Measurements from ENCODE around the gene CHRNA4. TPM values are rescaled to one million over a fixed set of nuclear protein-coding genes. Genes with fewer than 3 reads are reported as not detected.

The CHRNA4 gene
- total RNA-seq, 1 experiment from 2014 or later, result not detected

DNA sequence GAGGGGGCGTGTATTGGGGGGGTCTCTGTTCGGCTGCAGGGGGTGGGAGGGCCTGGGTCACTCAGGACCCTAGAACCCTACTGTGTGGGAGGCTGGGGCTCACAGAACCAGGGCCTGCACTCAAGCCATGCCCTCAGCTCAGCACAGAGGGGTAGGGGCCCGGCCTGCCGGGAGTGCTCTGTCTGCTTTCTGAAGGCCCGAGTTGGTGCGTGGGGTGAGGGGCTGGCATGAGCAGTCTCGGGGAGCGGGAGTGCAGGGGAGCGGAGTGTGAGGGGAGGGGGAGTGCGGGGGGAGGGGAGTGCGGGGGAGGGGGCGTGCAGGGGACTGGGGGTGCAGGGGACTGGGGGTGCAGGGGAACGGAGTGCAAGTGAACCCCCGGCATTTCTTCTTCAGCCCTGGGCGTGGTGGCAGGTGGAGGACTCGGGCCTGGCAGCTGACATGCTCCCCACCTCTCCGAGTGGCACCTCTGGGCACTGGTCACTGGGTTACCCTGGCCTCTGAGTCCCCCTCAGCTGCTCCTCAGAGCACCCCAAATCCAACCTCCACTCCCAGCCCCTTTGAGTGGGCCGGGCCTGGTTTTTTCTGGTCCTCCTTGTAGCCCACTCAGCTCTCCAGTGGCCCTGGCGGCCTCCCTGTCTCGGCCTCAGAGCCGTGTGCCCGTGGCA, 67.1 kb downstream of the CHRNA4 start:
- DNase-seq (ENCODE audit: low spot score), result no peak

DNA sequence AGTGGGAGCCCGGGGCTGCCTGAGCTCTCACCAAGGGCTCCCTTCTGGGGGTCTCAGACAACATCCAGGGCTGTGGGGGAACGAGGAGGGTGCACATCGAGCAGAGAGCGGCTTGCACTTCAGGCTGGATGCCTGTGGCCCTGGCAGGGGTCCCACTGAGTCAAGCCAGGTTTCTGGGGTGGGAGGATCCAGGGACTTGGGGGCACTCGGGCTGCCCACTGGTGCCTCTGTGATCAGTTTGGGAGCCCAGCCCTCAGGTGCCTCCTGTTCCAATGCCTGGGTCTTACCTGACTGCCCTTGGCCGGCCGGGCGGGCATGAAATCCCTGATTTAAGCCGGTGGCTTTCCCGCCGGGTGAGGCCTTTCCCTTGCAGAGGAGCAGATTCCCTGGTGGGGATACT, 67.7 kb downstream of the CHRNA4 start:
- no peak for DNase-seq (ENCODE audit: low spot score)

Small RNA genes lying within 50 kb of the gene (small RNA-seq; reads per million reads assigned to genes)
- not detected for gene RNU6-994P

Other genes starting within 250 kb of the CHRNA4 start
- gene YTHDF1, start 145.2 kb downstream of the CHRNA4 start, total RNA-seq (2014; rRNA removed; shearing (Covaris generic)), result 47.2 and 53.6 TPM in 2 replicates
- 1.3 and 2.7 TPM in 2 replicates for gene BIRC7, start 125.4 kb downstream of the CHRNA4 start, total RNA-seq (2014; rRNA removed; shearing (Covaris generic))
- not detected in 2 replicates for gene NKAIN4, start 106.9 kb downstream of the CHRNA4 start, total RNA-seq (2014; rRNA removed; shearing (Covaris generic))
- gene ARFGAP1, start 88.5 kb downstream of the CHRNA4 start, total RNA-seq (2014; rRNA removed; shearing (Covaris generic)), result 142 and 150 TPM in 2 replicates
- gene COL20A1, start 68.2 kb downstream of the CHRNA4 start, total RNA-seq (2014; rRNA removed; shearing (Covaris generic)), result 0.08 and 0.33 TPM in 2 replicates
- 0.08 and 0.13 TPM in 2 replicates for gene KCNQ2, start 111.3 kb upstream of the CHRNA4 start, total RNA-seq (2014; rRNA removed; shearing (Covaris generic))
- gene EEF1A2, start 137.7 kb upstream of the CHRNA4 start, total RNA-seq (2014; rRNA removed; shearing (Covaris generic)), result 29.8 and 38.0 TPM in 2 replicates
- 384 and 468 TPM in 2 replicates for gene PPDPF, start 159.4 kb upstream of the CHRNA4 start, total RNA-seq (2014; rRNA removed; shearing (Covaris generic))
- 26.3 and 31.1 TPM in 2 replicates for gene PTK6, start 176.0 kb upstream of the CHRNA4 start, total RNA-seq (2014; rRNA removed; shearing (Covaris generic))
- gene SRMS, start 186.4 kb upstream of the CHRNA4 start, total RNA-seq (2014; rRNA removed; shearing (Covaris generic)), result 0.13 TPM in 1 of 2 replicates, not detected in the other
- 2.2 and 2.4 TPM in 2 replicates for gene FNDC11, start 192.8 kb upstream of the CHRNA4 start, total RNA-seq (2014; rRNA removed; shearing (Covaris generic))
- gene HELZ2, start 212.9 kb upstream of the CHRNA4 start, total RNA-seq (2014; rRNA removed; shearing (Covaris generic)), result 109 and 163 TPM in 2 replicates

Measured in HT-29 (cell line).